Gastroesophageal sphincter (tissue), 3 donors: ENCODE results near the gene ZNF213.

Source experiments
- EP300 ChIP-seq: sonication (generic); formaldehyde crosslinking; IDR thresholded peaks from one replicate; pipeline ENCODE4 v1.6.1; 2017; ENCODE audit warnings: antibody characterized with exemption, mild to moderate bottlenecking
- POLR2A ChIP-seq, 2 donors: fragments of 450-650 bp; IDR thresholded peaks; one replicate each; pipeline ENCODE4 v1.6.1; 2017; ENCODE audit warnings: antibody characterized with exemption in 2 of 2, mild to moderate bottlenecking in 2 of 2, moderate library complexity in 1 of 2
- TF ChIP-seq, protein P1 (sequence below), 4 experiments: fragments of 200-600 bp in 2 of 4; fragments of 450-650 bp in 2 of 4; sonication (generic) in 1 of 4; IDR thresholded peaks; one replicate each; pipeline ENCODE4 v1.5.1; 2017 to 2019; ENCODE audit warnings: antibody characterized with exemption in 4 of 4, mild to moderate bottlenecking in 2 of 4, moderate library complexity in 2 of 4

DNA sequence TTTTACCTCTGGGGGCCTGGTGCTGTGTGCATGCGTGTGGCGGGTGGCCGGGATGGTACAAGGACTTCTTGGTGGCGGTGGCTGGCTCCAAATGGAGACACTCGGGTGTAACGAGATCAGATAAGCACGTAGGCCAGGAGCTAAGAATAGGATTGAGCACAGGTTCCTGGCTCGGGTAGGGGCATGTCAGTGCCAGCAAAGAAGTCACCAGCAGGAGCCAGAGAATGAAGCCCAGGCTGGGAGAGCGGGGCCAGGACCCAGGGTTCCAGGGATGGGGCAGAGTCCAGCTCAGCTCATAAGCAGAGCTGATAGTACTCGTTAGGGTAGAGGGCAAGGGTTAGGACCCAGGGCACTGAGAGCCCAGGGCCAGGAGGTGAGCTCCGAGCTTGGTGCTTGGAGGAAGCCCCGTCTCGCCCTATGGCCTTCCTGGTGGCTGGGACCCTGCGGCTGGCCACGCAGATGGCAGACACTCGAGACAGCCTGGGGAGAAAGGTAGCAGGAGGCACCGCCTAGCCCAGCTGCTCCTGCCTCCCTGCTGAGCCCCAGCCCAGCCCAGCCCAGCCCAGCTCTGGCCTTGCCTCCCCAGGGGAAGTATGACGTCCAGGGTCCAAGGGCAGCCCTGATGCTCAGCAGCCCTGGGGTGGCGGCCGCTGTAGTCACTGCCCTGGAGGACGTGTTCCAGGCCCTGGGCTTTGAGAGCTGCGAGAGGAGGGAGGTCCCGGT lies 8.9 kb downstream of the ZNF213 start:
- TF ChIP-seq, protein P1, sequence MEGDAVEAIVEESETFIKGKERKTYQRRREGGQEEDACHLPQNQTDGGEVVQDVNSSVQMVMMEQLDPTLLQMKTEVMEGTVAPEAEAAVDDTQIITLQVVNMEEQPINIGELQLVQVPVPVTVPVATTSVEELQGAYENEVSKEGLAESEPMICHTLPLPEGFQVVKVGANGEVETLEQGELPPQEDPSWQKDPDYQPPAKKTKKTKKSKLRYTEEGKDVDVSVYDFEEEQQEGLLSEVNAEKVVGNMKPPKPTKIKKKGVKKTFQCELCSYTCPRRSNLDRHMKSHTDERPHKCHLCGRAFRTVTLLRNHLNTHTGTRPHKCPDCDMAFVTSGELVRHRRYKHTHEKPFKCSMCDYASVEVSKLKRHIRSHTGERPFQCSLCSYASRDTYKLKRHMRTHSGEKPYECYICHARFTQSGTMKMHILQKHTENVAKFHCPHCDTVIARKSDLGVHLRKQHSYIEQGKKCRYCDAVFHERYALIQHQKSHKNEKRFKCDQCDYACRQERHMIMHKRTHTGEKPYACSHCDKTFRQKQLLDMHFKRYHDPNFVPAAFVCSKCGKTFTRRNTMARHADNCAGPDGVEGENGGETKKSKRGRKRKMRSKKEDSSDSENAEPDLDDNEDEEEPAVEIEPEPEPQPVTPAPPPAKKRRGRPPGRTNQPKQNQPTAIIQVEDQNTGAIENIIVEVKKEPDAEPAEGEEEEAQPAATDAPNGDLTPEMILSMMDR (IDR thresholded peaks at IDR 0.05), result no peak
- TF ChIP-seq POLR2A (IDR thresholded peaks at IDR 0.05) (no peak), EP300 (no peak)
